HCT116 (cell line): ENCODE results near the gene CLDN10.

Experiments used
- POLR2A ChIP-seq: IDR thresholded peaks from 2 replicates; pipeline ENCODE4 v1.7.0; 2011; ENCODE audit warnings: borderline replicate concordance; ENCODE audit not compliant: insufficient read depth, insufficient read length; ENCODE audit errors: extremely low read depth
- POLR2AphosphoS5 ChIP-seq: IDR thresholded peaks from 2 replicates; pipeline ENCODE4 v1.6.1; 2011; ENCODE audit warnings: mild to moderate bottlenecking, low read depth, low read length, moderate library complexity
- RAD21 ChIP-seq: IDR thresholded peaks from 2 replicates; pipeline ENCODE4 v1.6.1; 2012; ENCODE audit warnings: low read depth, mild to moderate bottlenecking
- ZNF274 ChIP-seq: fragments of 200-500 bp; sonication (Bioruptor generic); IDR thresholded peaks from 2 replicates; pipeline ENCODE4 v1.6.1; 2014; ENCODE audit warnings: mild to moderate bottlenecking, low read depth, low read length, inconsistent platforms
- TF ChIP-seq, protein P1 (sequence below), 3 experiments: fragments of 200-600 bp in 1 of 3; sonication (generic) in 1 of 3; IDR thresholded peaks in 2 of 3; conservative IDR thresholded peaks in 1 of 3; 2 replicates each; pipeline ENCODE4 v1.5.1; 2012 to 2017; ENCODE audit warnings: low read depth in 2 of 3, low read length in 2 of 3, antibody characterized with exemption in 1 of 3, borderline replicate concordance in 1 of 3, control low read depth in 1 of 3, mild to moderate bottlenecking in 1 of 3, mixed read lengths in 1 of 3, mixed run types in 1 of 3, moderate library complexity in 1 of 3; ENCODE audit not compliant: insufficient read depth in 1 of 3

- TF ChIP-seq, protein P1, sequence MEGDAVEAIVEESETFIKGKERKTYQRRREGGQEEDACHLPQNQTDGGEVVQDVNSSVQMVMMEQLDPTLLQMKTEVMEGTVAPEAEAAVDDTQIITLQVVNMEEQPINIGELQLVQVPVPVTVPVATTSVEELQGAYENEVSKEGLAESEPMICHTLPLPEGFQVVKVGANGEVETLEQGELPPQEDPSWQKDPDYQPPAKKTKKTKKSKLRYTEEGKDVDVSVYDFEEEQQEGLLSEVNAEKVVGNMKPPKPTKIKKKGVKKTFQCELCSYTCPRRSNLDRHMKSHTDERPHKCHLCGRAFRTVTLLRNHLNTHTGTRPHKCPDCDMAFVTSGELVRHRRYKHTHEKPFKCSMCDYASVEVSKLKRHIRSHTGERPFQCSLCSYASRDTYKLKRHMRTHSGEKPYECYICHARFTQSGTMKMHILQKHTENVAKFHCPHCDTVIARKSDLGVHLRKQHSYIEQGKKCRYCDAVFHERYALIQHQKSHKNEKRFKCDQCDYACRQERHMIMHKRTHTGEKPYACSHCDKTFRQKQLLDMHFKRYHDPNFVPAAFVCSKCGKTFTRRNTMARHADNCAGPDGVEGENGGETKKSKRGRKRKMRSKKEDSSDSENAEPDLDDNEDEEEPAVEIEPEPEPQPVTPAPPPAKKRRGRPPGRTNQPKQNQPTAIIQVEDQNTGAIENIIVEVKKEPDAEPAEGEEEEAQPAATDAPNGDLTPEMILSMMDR (IDR thresholded peaks at IDR 0.05 in 2 of 3, conservative IDR thresholded peaks at IDR 0.05 in 1 of 3; ENCODE audit: borderline replicate concordance in 1 of 3, insufficient read depth in 1 of 3, low read depth in 2 of 3, low read length in 2 of 3) = no peak
- TF ChIP-seq POLR2A (no peak), RAD21 (no peak), ZNF274 (no peak), POLR2AphosphoS5 (no peak)
Observed at GRCh38 chr13:95507991-95508390, 44.5 kb upstream of the CLDN10 start.
